PC-9 (cell line): ENCODE results near the gene PLAC8.

Experiments used
- CTCF ChIP-seq: fragments of 200-600 bp; sonication (generic); conservative IDR thresholded peaks from 2 replicates; pipeline ENCODE4 v1.6.1; 2017; ENCODE audit warnings: mixed run types, antibody characterized with exemption, mild to moderate bottlenecking, moderate library complexity
- EZH2 ChIP-seq: fragments of 200-600 bp; sonication (generic); IDR thresholded peaks from 2 replicates; pipeline ENCODE4 v1.8.0; 2017; ENCODE audit warnings: antibody characterized with exemption, low read depth

GRCh38 chr4:83118869-83119268 lies 4.3 kb upstream of the PLAC8 start:
- TF ChIP-seq EZH2 (no peak), CTCF (no peak)
